GM23338 (cell line): ENCODE results near the gene PALLD. TPM values are rescaled to one million over a fixed set of nuclear protein-coding genes. Genes with fewer than 3 reads are reported as not detected.

Experiments
- ATAC-seq: fragments of 200-7000 bp; cut with Tn5 transposase; 3 replicates; pipeline ENCODE4 v1.9.1; 2020
- DNase-seq: peaks from one replicate; pipeline ENCODE4 v3.0.0-alpha.2; 2015; ENCODE audit warnings: low spot score
- H2AFZ ChIP-seq: fragments of 200-600 bp; sonication (generic); 2 replicates; pipeline ENCODE4 v1.8.0; 2016; ENCODE audit warnings: antibody characterized with exemption, mild to moderate bottlenecking, moderate library complexity
- H3F3A ChIP-seq: fragments of 200-600 bp; sonication (generic); replicated peaks from 2 replicates; pipeline ENCODE4 v1.8.0; 2017; ENCODE audit warnings: antibody characterized with exemption, mixed run types, low read depth
- H3K27ac ChIP-seq: fragments of 200-600 bp; sonication (generic); 2 replicates; pipeline ENCODE4 v1.6.1; 2016; ENCODE audit warnings: low read depth
- H3K27me3 ChIP-seq: fragments of 200-600 bp; sonication (generic); 2 replicates; pipeline ENCODE4 v1.8.0; 2016; ENCODE audit warnings: mild to moderate bottlenecking, mixed run types, moderate library complexity; ENCODE audit not compliant: insufficient read depth
- H3K36me3 ChIP-seq: fragments of 200-600 bp; sonication (generic); 2 replicates; pipeline ENCODE4 v1.8.0; 2016; ENCODE audit warnings: mild to moderate bottlenecking; ENCODE audit not compliant: insufficient read depth
- H3K4me1 ChIP-seq: fragments of 200-600 bp; sonication (generic); 2 replicates; pipeline ENCODE4 v1.8.0; 2016; ENCODE audit warnings: mild to moderate bottlenecking, moderate library complexity; ENCODE audit not compliant: insufficient read depth
- H3K4me2 ChIP-seq: fragments of 200-600 bp; sonication (generic); 2 replicates; pipeline ENCODE4 v1.7.1; 2017; ENCODE audit warnings: mixed run types
- H3K4me3 ChIP-seq: fragments of 200-600 bp; sonication (generic); 2 replicates; pipeline ENCODE4 v1.6.1; 2016; ENCODE audit warnings: mixed run types
- H3K79me2 ChIP-seq: fragments of 200-600 bp; sonication (generic); replicated peaks from 2 replicates; pipeline ENCODE4 v1.8.0; 2017; ENCODE audit warnings: mild to moderate bottlenecking; ENCODE audit not compliant: insufficient read depth
- H3K9me2 ChIP-seq: fragments of 200-600 bp; sonication (generic); 2 replicates; pipeline ENCODE4 v1.8.0; 2017; ENCODE audit not compliant: insufficient read depth
- H4K20me1 ChIP-seq: fragments of 200-600 bp; sonication (generic); replicated peaks from 2 replicates; pipeline ENCODE4 v1.8.0; 2017; ENCODE audit warnings: mild to moderate bottlenecking; ENCODE audit not compliant: insufficient read depth
- H3K27ac Mint-ChIP-seq: 2 replicates; pipeline ENCODE4 v1.8.0; 2020; ENCODE audit warnings: inconsistent platforms, mild to moderate bottlenecking, moderate library complexity, mixed read lengths
- H3K27me3 Mint-ChIP-seq: 3 replicates; pipeline ENCODE4 v1.8.0; 2022; ENCODE audit warnings: low read depth, mild to moderate bottlenecking, moderate library complexity, mixed read lengths, inconsistent platforms; ENCODE audit not compliant: insufficient read depth, poor library complexity
- H3K36me3 Mint-ChIP-seq: 3 replicates; pipeline ENCODE4 v1.8.0; 2021; ENCODE audit warnings: low read depth, mild to moderate bottlenecking, inconsistent platforms, moderate library complexity, mixed read lengths
- H3K4me1 Mint-ChIP-seq: 3 replicates; pipeline ENCODE4 v1.8.0; 2020; ENCODE audit warnings: mild to moderate bottlenecking, inconsistent platforms, mixed read lengths
- H3K4me3 Mint-ChIP-seq: 3 replicates; pipeline ENCODE4 v1.8.0; 2021; ENCODE audit warnings: moderate library complexity, mild to moderate bottlenecking, inconsistent platforms, mixed read lengths
- H3K9me3 Mint-ChIP-seq: 3 replicates; pipeline ENCODE4 v1.8.0; 2020; ENCODE audit warnings: moderate library complexity, mild to moderate bottlenecking, inconsistent platforms, mixed read lengths
- CREB1 ChIP-seq: fragments of 250-450 bp; sonication (Bioruptor Pico); IDR thresholded peaks from 2 replicates; pipeline ENCODE4 v1.5.0; 2020; ENCODE audit warnings: low read depth, mild to moderate bottlenecking, moderate library complexity
- ETS1 ChIP-seq: IDR thresholded peaks from 2 replicates; pipeline ENCODE4 v1.6.1; 2016; ENCODE audit warnings: antibody characterized with exemption
- EZH2phosphoT487 ChIP-seq: fragments of 200-600 bp; sonication (generic); IDR thresholded peaks from one replicate; pipeline ENCODE4 v1.8.1; 2018; ENCODE audit warnings: antibody characterized with exemption; ENCODE audit not compliant: unreplicated experiment
- JUNB ChIP-seq: IDR thresholded peaks from one replicate; pipeline ENCODE4 v1.6.1; 2016; ENCODE audit warnings: antibody characterized with exemption; ENCODE audit not compliant: unreplicated experiment
- NANOG ChIP-seq: IDR thresholded peaks from 2 replicates; pipeline ENCODE4 v1.6.1; 2016; ENCODE audit warnings: antibody characterized with exemption, borderline replicate concordance
- ZNF331 ChIP-seq: fragments of 250-450 bp; sonication (Bioruptor Pico); IDR thresholded peaks from 2 replicates; pipeline ENCODE4 v1.5.0; 2020; ENCODE audit warnings: low read depth, mild to moderate bottlenecking, moderate library complexity
- ZNF462 ChIP-seq: fragments of 250-450 bp; sonication (Bioruptor Pico); IDR thresholded peaks from 2 replicates; pipeline ENCODE4 v1.5.0; 2020; ENCODE audit warnings: mild to moderate bottlenecking, moderate library complexity
- polyA plus RNA-seq: library from polyadenylated mRNA; unstranded; fragments of >200 nt; fragmentation: Nextera tagmentation; extraction: Ambion mirVana; gene quantifications from 2 replicates; pipeline ENCODE4 v1.2.1, GENCODE V29; 2016
- total RNA-seq: library from RNA; depleted of rRNA; stranded (reverse); fragments of >200 nt; shearing (Covaris generic); gene quantifications from 2 replicates; pipeline ENCODE4 v1.2.3, GENCODE V29; 2014

The PALLD gene
- total and polyA plus RNA-seq, 2 experiments from 2014 or later, result 13.1 to 30.2 TPM

- TF ChIP-seq JUNB (no peak), ZNF331 (CRISPR knock-in tag) (no peak), ZNF462 (CRISPR knock-in tag) (no peak), ETS1 (no peak)
These were observed 227.4 kb downstream of the PALLD start (continued) for GRCh38 chr4:168724243-168724642.

DNA sequence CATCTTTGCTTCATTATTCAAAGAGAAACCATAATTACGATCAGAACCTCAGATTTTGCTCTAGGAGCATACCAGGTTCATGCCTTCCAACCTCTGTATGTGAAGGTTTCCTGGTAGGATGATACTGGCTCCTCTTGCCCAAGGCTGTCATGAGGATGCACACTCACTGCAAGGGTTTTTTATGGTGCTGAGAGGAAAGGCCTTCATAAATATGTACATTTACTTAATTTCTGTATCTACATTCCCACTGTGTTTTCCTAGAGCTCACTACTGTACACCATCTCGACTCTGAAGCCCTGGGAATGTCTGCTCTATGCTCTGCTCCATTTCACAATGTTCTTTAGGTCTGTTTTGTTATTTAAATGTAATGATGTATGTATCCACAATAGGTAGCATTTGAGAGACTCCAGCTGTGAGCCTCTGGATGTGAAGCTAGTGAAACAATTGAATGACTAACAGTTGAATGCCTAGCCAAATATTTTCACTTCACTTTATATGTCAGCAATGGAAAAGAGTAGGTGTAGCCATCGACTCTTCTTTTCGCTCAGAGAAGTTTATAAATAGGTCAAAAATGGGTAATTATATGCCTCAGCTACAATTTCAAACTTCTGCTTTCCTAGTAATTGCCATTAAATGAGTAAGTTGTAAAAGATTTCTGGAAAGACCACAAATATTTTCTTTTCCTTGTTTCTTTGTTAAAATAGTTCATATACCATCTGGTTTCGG lies 228.0 kb downstream of the PALLD start:
- peak; percentile 67; the same call in 1 of the 2 replicates for TF ChIP-seq ZNF462 (CRISPR knock-in tag)
- TF ChIP-seq NANOG, result peak; percentile 29; the same call in 1 of the 2 replicates
- no peak for TF ChIP-seq ZNF331 (CRISPR knock-in tag)
- no peak for TF ChIP-seq EZH2phosphoT487
- TF ChIP-seq CREB1, result no peak
- 0 out of 2 replicates have a peak, but pooled peaks cover 3% of the 10 kb centered on the region for H3K4me1 ChIP-seq
- no peak overlapping the region for H3K27ac Mint-ChIP-seq
- no peak overlapping the region for H3K4me2 ChIP-seq
- peak; percentile 81 for ATAC-seq
- no peak overlapping the region for H3K4me3 ChIP-seq
- no peaks in the 10 kb centered on the region for H3K79me2 ChIP-seq
- H3K27me3 ChIP-seq, result no peaks in the 10 kb centered on the region
- H3K9me2 ChIP-seq, result peaks cover 4% of the 10 kb centered on the region; the same call in 1 of the 2 replicates
- no peak overlapping the region for H3K27ac ChIP-seq
- no peaks in the 10 kb centered on the region for H4K20me1 ChIP-seq
- no peak overlapping the region for H2AFZ ChIP-seq
- H3K9me3 Mint-ChIP-seq, result peaks cover 20% of the 10 kb centered on the region; the same call in 2 of the 3 replicates
- H3K36me3 Mint-ChIP-seq, result peaks cover 3% of the 10 kb centered on the region; the same call in 1 of the 3 replicates
- H3K36me3 ChIP-seq, result no peaks in the 10 kb centered on the region
- H3K4me1 Mint-ChIP-seq, result peaks cover 8% of the 10 kb centered on the region; the same call in 2 of the 3 replicates
- H3K4me3 Mint-ChIP-seq, result no peak overlapping the region
- no peaks in the 10 kb centered on the region for H3K27me3 Mint-ChIP-seq
- peak; percentile 71 for DNase-seq
- H3F3A ChIP-seq, result no peaks in the 10 kb centered on the region
